K562 (cell line): Measurements from ENCODE around the gene DOCK1.

Experiments
- BHLHE40 ChIP-seq: IDR thresholded peaks from 2 replicates; pipeline ENCODE4 v1.6.1; 2011; ENCODE audit warnings: low read length, improper control_type of control experiment
- CTCF ChIP-seq, 3 experiments: IDR thresholded peaks in 2 of 3; conservative IDR thresholded peaks in 1 of 3; 2 replicates each; pipeline ENCODE4 v1.5.1; 2011 to 2012; ENCODE audit warnings: low read length in 3 of 3, mild to moderate bottlenecking in 3 of 3, control low read depth in 2 of 3, improper control_type of control experiment in 1 of 3, inconsistent platforms in 1 of 3, low read depth in 1 of 3, mixed read lengths in 1 of 3, moderate library complexity in 1 of 3; ENCODE audit not compliant: insufficient read depth in 2 of 3
- EZH2 ChIP-seq: IDR thresholded peaks from 2 replicates; pipeline ENCODE4 v1.6.1; 2012; ENCODE audit warnings: low read depth, mild to moderate bottlenecking, inconsistent platforms, low read length, borderline replicate concordance
- FOXP4 ChIP-seq: sonication (generic); formaldehyde crosslinking; IDR thresholded peaks from 2 replicates; pipeline ENCODE4 v1.8.0; 2022; ENCODE audit warnings: mild to moderate bottlenecking, missing genetic modification reagents, borderline replicate concordance
- GABPA ChIP-seq: fragments of 200-800 bp; sonication (Bioruptor generic); conservative IDR thresholded peaks from 2 replicates; pipeline ENCODE4 v1.6.1; 2016; ENCODE audit warnings: low read depth, missing genetic modification characterization, missing compliant biosample characterization
- RBBP5 ChIP-seq: fragments of 200-600 bp; sonication (generic); IDR thresholded peaks from 2 replicates; pipeline ENCODE4 v1.6.1; 2012; ENCODE audit warnings: borderline replicate concordance, mild to moderate bottlenecking, low read length, control low read depth, inconsistent platforms; ENCODE audit not compliant: insufficient read depth, poor library complexity, severe bottlenecking
- RFX5 ChIP-seq: IDR thresholded peaks from 2 replicates; pipeline ENCODE4 v1.6.1; 2011; ENCODE audit warnings: low read depth, mild to moderate bottlenecking, improper control_type of control experiment, low read length
- SIX5 ChIP-seq, 2 experiments: IDR thresholded peaks; 2 replicates each; pipeline ENCODE4 v1.6.1; 2011; ENCODE audit warnings: low read length in 2 of 2, borderline replicate concordance in 1 of 2, low read depth in 1 of 2, mild to moderate bottlenecking in 1 of 2, moderate library complexity in 1 of 2; ENCODE audit not compliant: insufficient read depth in 1 of 2
- SMARCB1 ChIP-seq: IDR thresholded peaks from 2 replicates; pipeline ENCODE4 v1.6.1; 2011; ENCODE audit warnings: improper control_type of control experiment, low read depth; ENCODE audit not compliant: insufficient read length
- SRF ChIP-seq, 2 experiments: fragments of 250-450, 450-650 bp in 1 of 2; sonication (Bioruptor Pico) in 1 of 2; sonication (generic) in 1 of 2; formaldehyde crosslinking; IDR thresholded peaks; 2 replicates each; pipeline versions ENCODE4 v1.5.0 to v1.5.1; 2020 to 2022; ENCODE audit warnings: mild to moderate bottlenecking in 1 of 2, missing genetic modification reagents in 1 of 2
- ZBTB7A ChIP-seq: IDR thresholded peaks from 2 replicates; pipeline ENCODE4 v1.6.1; 2011; ENCODE audit warnings: low read depth, mild to moderate bottlenecking, low read length, moderate library complexity, borderline replicate concordance; ENCODE audit not compliant: control insufficient read depth
- ZKSCAN1 ChIP-seq: fragments of 150-350 bp; IDR thresholded peaks from 2 replicates; pipeline ENCODE4 v1.6.1; 2016; ENCODE audit warnings: low read depth, low read length

GRCh38 chr10:126924915-126925300 is 19.7 kb downstream of the DOCK1 start:
- no peak for TF ChIP-seq ZBTB7A
- no peak for TF ChIP-seq CTCF (IDR thresholded peaks at IDR 0.05 in 2 of 3, conservative IDR thresholded peaks at IDR 0.05 in 1 of 3; ENCODE audit: insufficient read depth in 2 of 3, low read depth in 1 of 3, low read length in 3 of 3)
- no peak for TF ChIP-seq GABPA
- no peak for TF ChIP-seq BHLHE40
- TF ChIP-seq FOXP4 (CRISPR knock-in tag): no peak
- TF ChIP-seq SRF (CRISPR knock-in tag; IDR thresholded peaks at IDR 0.05): no peak
- no peak for TF ChIP-seq EZH2
- TF ChIP-seq SIX5 (IDR thresholded peaks at IDR 0.05; ENCODE audit: borderline replicate concordance in 1 of 2, insufficient read depth in 1 of 2, low read depth in 1 of 2, low read length in 2 of 2): no peak
- TF ChIP-seq ZKSCAN1: no peak
- TF ChIP-seq RFX5: no peak
- TF ChIP-seq RBBP5: no peak
- no peak for TF ChIP-seq SMARCB1
